ENCODE measurements around the gene FAM120C. TPM values are rescaled to one million over a fixed set of nuclear protein-coding genes. Genes with fewer than 3 reads are reported as not detected.
A peak's percentile ranks its signal among the peaks of the same experiment; 100 is the strongest.

Gene FAM120C
- total and polyA plus RNA-seq, 2 experiments from 2014 or later, result 9.3 to 9.8 TPM

- H4K20me1 ChIP-seq (replicated peaks; ENCODE audit: insufficient read depth), result no peaks in the 10 kb centered on the region
- Mint-ChIP-seq H3K36me3 (ENCODE audit: low read depth) (no peaks in the 10 kb centered on the region; the same call in 2 of the 3 replicates), H3K4me3 (no peak overlapping the region), H3K9me3 (no peaks in the 10 kb centered on the region), H3K4me1 (no peaks in the 10 kb centered on the region), H3K27ac (no peak overlapping the region), H3K27me3 (ENCODE audit: insufficient read depth, low read depth, poor library complexity) (no peaks in the 10 kb centered on the region)
- DNase-seq (ENCODE audit: low spot score) (peak; percentile 0), ATAC-seq (no peak)
- TF ChIP-seq EZH2 (IDR thresholded peaks at IDR 0.05; ENCODE audit: low read depth, unreplicated experiment) (no peak), NANOG (IDR thresholded peaks at IDR 0.05; ENCODE audit: borderline replicate concordance) (no peak), JUNB (IDR thresholded peaks at IDR 0.05; ENCODE audit: unreplicated experiment) (no peak), CREB1 (CRISPR knock-in tag; IDR thresholded peaks at IDR 0.05; ENCODE audit: low read depth) (no peak), POLR2AphosphoS5 (IDR thresholded peaks at IDR 0.05; ENCODE audit: low read depth) (no peak), ZNF114 (CRISPR knock-in tag; IDR thresholded peaks at IDR 0.05) (no peak), REST (IDR thresholded peaks at IDR 0.05; ENCODE audit: unreplicated experiment) (no peak), EZH2phosphoT487 (IDR thresholded peaks at IDR 0.05; ENCODE audit: unreplicated experiment) (no peak), ZNF331 (CRISPR knock-in tag; IDR thresholded peaks at IDR 0.05; ENCODE audit: low read depth) (no peak), STAT1 (IDR thresholded peaks at IDR 0.05; ENCODE audit: unreplicated experiment) (no peak)
- TF ChIP-seq, protein P1, sequence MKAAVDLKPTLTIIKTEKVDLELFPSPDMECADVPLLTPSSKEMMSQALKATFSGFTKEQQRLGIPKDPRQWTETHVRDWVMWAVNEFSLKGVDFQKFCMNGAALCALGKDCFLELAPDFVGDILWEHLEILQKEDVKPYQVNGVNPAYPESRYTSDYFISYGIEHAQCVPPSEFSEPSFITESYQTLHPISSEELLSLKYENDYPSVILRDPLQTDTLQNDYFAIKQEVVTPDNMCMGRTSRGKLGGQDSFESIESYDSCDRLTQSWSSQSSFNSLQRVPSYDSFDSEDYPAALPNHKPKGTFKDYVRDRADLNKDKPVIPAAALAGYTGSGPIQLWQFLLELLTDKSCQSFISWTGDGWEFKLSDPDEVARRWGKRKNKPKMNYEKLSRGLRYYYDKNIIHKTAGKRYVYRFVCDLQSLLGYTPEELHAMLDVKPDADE (IDR thresholded peaks at IDR 0.05), result no peak
- TF ChIP-seq, protein P2, sequence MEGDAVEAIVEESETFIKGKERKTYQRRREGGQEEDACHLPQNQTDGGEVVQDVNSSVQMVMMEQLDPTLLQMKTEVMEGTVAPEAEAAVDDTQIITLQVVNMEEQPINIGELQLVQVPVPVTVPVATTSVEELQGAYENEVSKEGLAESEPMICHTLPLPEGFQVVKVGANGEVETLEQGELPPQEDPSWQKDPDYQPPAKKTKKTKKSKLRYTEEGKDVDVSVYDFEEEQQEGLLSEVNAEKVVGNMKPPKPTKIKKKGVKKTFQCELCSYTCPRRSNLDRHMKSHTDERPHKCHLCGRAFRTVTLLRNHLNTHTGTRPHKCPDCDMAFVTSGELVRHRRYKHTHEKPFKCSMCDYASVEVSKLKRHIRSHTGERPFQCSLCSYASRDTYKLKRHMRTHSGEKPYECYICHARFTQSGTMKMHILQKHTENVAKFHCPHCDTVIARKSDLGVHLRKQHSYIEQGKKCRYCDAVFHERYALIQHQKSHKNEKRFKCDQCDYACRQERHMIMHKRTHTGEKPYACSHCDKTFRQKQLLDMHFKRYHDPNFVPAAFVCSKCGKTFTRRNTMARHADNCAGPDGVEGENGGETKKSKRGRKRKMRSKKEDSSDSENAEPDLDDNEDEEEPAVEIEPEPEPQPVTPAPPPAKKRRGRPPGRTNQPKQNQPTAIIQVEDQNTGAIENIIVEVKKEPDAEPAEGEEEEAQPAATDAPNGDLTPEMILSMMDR (conservative IDR thresholded peaks at IDR 0.05; ENCODE audit: low read depth in 2 of 2), result no peak
- TF ChIP-seq, protein P3, sequence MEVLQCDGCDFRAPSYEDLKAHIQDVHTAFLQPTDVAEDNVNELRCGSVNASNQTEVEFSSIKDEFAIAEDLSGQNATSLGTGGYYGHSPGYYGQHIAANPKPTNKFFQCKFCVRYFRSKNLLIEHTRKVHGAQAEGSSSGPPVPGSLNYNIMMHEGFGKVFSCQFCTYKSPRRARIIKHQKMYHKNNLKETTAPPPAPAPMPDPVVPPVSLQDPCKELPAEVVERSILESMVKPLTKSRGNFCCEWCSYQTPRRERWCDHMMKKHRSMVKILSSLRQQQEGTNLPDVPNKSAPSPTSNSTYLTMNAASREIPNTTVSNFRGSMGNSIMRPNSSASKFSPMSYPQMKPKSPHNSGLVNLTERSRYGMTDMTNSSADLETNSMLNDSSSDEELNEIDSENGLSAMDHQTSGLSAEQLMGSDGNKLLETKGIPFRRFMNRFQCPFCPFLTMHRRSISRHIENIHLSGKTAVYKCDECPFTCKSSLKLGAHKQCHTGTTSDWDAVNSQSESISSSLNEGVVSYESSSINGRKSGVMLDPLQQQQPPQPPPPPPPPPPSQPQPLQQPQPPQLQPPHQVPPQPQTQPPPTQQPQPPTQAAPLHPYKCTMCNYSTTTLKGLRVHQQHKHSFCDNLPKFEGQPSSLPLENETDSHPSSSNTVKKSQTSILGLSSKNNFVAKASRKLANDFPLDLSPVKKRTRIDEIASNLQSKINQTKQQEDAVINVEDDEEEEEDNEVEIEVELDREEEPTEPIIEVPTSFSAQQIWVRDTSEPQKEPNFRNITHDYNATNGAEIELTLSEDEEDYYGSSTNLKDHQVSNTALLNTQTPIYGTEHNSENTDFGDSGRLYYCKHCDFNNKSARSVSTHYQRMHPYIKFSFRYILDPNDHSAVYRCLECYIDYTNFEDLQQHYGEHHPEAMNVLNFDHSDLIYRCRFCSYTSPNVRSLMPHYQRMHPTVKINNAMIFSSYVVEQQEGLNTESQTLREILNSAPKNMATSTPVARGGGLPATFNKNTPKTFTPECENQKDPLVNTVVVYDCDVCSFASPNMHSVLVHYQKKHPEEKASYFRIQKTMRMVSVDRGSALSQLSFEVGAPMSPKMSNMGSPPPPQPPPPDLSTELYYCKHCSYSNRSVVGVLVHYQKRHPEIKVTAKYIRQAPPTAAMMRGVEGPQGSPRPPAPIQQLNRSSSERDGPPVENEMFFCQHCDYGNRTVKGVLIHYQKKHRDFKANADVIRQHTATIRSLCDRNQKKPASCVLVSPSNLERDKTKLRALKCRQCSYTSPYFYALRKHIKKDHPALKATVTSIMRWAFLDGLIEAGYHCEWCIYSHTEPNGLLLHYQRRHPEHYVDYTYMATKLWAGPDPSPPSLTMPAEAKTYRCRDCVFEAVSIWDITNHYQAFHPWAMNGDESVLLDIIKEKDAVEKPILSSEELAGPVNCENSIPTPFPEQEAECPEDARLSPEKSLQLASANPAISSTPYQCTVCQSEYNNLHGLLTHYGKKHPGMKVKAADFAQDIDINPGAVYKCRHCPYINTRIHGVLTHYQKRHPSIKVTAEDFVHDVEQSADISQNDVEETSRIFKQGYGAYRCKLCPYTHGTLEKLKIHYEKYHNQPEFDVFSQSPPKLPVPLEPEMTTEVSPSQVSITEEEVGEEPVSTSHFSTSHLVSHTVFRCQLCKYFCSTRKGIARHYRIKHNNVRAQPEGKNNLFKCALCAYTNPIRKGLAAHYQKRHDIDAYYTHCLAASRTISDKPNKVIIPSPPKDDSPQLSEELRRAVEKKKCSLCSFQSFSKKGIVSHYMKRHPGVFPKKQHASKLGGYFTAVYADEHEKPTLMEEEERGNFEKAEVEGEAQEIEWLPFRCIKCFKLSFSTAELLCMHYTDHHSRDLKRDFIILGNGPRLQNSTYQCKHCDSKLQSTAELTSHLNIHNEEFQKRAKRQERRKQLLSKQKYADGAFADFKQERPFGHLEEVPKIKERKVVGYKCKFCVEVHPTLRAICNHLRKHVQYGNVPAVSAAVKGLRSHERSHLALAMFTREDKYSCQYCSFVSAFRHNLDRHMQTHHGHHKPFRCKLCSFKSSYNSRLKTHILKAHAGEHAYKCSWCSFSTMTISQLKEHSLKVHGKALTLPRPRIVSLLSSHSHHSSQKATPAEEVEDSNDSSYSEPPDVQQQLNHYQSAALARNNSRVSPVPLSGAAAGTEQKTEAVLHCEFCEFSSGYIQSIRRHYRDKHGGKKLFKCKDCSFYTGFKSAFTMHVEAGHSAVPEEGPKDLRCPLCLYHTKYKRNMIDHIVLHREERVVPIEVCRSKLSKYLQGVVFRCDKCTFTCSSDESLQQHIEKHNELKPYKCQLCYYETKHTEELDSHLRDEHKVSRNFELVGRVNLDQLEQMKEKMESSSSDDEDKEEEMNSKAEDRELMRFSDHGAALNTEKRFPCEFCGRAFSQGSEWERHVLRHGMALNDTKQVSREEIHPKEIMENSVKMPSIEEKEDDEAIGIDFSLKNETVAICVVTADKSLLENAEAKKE (CRISPR knock-in tag; IDR thresholded peaks at IDR 0.05), result no peak
- H3K4me1 ChIP-seq (ENCODE audit: insufficient read depth), result no peaks in the 10 kb centered on the region
- no peak overlapping the region for H3K4me3 ChIP-seq
- no peak overlapping the region for H2AFZ ChIP-seq
- no peaks in the 10 kb centered on the region for H3F3A ChIP-seq (replicated peaks; ENCODE audit: low read depth)
- H3K27ac ChIP-seq (ENCODE audit: low read depth), result no peak overlapping the region
- H3K27me3 ChIP-seq (ENCODE audit: insufficient read depth), result no peaks in the 10 kb centered on the region
- no peaks in the 10 kb centered on the region for H3K79me2 ChIP-seq (replicated peaks; ENCODE audit: insufficient read depth)
- 0 out of 2 replicates have a peak, but pooled peaks cover 3% of the 10 kb centered on the region for H3K36me3 ChIP-seq (ENCODE audit: insufficient read depth)
- no peaks in the 10 kb centered on the region for H3K9me2 ChIP-seq (ENCODE audit: insufficient read depth)
- no peak overlapping the region for H3K4me2 ChIP-seq
Observed at GRCh38 chrX:54230435-54231148, 47.5 kb upstream of the FAM120C start.
